Left renal cortex interstitium (tissue), 4 donors: ENCODE measurements around the gene SLC10A1. TPM values are rescaled to one million over a fixed set of nuclear protein-coding genes. Genes with fewer than 3 reads are reported as not detected.
A peak's percentile ranks its signal among the peaks of the same experiment; 100 is the strongest.
"Not testable (repeated sequence)": the region's sequence is repeated elsewhere in the genome, so short reads cannot be mapped to it uniquely, and the experiment has no call there.

ENCODE experiments used
- DNase-seq, 4 donors: peaks; one replicate each; pipeline ENCODE4 v3.0.0-alpha.2; 2013; ENCODE audit warnings: low read depth in 4 of 4, low spot score in 2 of 4, missing footprints in 1 of 4
- polyA plus RNA-seq, 4 donors: library from polyadenylated mRNA; unstranded; fragments of 120-200 nt; gene quantifications; one replicate each; pipeline ENCODE4 v1.2.1, GENCODE V29; 2013; ENCODE audit not compliant: insufficient read length in 4 of 4

SLC10A1 gene
- polyA plus RNA-seq = under 1 TPM in 2 of 4 donors, not detected in 2; 0.21 to 0.22 TPM

DNA sequence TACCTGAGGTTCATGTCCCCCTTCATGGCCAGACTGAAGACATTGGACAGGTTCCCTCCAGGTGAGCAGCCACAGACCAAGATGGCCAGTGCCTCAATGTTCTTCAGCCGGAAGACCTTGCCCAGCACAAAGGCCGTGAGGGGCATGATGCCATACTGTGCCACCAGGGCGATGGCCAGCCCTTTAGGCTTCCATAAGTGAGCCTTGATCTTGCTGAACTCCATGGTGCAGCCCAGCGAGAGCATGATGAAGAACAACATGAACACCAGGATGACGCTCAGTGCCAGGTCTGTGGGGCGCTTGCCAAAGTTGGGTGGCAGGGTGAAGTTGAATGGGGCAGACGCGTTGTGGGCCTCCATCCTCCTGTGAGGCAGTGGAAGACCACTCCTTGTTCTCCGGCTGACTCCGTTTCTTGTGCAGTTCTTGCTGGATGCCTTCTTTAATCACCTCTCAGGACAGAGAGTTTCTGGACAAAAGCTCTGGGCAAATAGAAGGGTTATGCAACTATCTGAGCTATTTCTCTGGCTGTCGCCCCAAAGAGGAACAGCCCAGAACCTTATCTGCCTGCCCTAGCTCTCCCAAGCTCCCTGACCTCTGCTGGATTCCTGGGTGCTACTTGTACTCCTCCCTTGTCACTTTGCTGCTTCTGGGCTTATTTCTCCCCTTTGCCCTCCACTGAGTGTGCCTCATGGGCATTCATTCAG, at the start of gene SLC10A1:
TSS of gene SLC10A1 (minus strand) at position 445 of the 704 bp plus-strand sequence. CDS start at position 359, 86 bp downstream.
- no peak for DNase-seq

DNA sequence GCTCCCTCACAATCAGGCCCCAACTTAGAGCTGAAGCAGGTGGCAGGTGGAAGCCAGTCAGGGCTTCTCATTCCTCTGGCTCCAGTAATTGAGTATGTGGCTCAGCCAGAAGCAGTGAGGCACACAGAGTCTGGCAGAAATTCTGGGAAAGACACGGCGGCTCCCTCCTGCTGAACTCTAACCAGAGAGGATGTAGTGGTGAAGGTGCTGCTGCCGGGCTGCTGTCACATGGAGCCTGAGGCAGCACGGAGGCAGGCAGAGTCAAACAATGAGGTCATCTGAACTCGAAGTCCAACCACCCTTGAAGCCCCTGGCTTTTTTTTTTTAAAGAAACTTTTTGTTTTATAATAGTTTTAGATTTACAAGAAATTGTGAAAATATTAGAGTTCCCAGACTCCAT, 48.7 kb upstream of the SLC10A1 start:
- no peak for DNase-seq

DNA sequence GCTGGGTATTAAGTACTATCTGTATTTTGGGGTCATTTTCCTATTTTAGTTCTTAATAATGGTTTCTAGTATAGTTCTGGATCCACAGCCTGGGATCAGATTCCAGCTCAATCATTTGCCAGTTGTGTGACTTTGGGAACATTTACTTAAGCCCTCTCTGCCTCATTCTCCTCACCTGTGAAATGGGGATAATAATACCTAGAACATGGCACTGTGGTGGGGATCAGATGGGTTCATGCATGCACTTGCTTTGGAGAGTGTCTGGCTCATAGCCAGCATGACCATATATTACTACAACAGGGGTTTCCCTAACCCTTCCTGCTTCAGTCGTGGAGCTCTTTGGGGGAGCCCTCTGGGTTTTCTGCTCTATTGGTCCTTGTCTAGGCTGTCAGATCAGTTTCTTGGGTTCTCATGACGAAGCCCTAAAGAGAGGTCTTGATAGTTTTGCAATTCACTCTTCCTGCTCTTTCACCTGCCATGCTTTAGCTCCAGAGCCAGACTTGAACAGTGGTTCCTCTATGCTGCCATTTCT, 48.1 kb upstream of the SLC10A1 start:
- DNase-seq = no peak

DNA sequence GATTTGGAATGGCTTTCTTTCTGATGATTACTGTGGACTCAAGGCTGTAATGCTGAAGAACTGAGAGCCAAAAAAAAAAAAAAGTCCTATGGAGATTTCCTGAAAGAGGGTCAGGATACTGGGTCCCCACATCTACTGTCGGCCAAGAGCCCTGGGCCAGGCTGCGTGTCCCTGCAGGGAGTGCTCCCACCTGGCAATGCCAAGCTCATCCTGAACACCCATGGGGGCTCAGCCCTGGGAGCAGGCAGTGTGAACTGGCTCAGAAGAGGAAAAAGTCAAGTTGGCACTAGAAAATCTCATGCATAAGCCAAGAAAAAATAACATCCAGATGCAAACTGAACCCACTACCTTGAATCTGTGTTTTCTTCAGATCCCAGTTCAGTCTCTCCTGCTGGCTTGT, 47.1 kb upstream of the SLC10A1 start:
- no peak for DNase-seq

DNA sequence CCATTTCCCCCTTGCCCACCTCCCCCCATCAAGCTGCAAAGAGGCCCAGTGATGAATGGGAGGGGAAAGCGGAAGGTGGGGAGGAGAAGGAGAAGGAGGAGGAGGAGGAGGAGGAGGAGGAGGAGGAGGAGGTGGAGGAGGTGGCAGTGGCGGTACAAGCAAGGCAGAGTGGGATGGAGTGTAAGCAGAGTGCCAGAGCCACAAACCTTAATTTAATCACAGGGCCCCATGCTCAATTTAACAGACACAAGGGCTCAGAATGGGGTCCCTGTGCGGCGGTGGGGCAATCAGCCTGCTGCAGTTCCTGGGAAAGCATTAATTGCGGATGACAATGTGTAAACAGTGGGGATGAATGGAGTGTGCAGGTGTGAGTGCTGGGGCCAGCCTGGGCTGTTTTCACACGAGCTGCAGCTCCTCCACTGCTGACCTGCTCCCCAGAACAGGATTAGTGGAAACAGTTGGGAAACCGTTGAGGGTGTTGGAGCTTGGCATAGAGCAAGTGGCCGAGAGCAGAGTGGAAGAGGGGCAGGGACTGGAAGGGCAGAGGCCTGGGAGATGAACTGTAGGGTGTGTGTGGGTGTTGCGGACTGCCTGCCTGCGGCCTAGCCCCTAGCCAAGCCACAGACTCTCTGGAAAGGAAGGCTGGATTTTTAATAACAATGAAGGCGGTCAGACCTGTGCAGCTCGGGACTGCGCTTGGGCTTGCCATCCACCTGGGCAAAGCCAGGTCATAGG, 45.8 kb upstream of the SLC10A1 start:
- DNase-seq = no peak

DNA sequence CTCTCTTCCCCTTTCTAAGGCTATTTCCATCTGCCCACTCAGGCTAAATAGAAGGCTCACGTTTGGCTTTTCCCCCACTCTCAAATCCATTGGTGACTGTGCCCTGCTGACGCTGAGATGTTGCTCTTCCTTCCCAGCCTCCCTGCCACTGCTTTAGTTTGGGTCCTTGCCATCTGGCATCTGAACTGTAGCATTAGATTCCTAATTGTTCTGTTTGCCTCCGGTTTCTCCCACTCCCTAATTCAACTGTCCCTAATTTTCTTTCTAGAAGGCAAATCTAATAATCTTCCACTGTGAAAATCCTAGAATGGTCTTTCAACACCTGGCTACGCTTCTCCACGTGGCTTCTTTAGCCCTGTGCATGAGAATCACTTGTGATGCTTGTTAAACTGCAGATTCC, 44.6 kb upstream of the SLC10A1 start:
- DNase-seq = no peak

DNA sequence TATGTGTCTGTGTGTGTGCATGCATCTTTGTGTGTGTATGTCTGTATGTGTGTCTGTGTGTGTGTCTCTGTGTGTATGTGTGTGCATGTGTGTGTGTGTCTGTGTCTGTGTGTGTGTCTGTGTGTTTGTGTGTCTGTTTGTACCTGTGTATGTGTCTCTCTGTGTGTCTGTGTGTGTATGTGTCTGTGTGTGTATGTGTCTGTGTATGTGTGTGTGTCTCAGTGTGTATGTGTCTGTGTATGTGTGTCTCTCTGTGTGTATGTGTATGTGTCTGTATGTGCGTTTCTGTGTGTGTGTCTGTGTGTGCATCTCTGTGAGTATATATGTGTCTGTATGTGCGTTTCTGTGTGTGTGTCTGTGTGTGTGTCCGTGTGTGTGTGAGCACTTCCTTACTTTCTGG, 42.6 kb upstream of the SLC10A1 start:
- DNase-seq = no peak

DNA sequence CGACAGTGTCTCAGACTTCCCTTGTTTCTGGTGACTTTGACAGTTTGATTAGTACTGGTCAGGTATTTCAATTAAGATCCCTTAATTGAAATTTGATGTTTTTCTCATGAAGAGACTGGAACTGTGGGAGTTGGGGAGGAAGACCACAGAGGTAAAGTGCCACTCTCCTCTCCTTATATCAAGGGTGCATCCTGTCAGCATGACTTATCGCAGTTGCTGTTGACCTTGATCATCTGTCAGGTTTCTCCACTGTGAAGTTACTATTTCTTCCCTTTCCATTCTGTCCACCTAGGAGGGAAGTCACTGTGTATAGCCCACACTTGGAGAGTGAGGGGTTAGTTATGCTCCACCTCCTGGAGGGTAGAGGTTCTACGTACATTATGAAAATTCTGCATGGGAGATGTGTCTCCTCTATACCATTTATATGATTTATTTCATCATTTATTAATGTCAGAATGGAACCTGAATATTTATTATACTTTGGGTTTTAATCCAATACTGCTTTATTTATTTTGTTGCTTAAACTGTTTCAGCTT, 41.9 kb upstream of the SLC10A1 start:
- DNase-seq = no peak

DNA sequence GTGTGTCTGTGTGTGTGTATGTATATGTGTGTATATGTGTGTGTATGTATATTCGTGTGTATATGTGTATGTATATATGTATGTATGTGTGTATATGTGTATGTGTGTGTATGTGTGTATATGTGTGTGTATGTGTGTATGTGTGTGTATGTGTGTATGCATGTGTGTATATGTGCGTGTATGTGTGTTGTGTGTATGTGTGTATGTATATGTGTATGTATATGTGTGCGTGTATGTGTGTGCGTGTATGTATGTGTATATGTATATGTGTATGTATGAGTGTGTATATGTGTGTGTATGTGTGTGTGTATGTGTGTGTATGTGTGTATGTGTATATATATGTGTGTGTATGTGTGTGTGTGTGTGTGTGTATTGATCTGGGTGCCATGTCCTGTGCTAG, 31.8 kb upstream of the SLC10A1 start:
- no peak for DNase-seq

DNA sequence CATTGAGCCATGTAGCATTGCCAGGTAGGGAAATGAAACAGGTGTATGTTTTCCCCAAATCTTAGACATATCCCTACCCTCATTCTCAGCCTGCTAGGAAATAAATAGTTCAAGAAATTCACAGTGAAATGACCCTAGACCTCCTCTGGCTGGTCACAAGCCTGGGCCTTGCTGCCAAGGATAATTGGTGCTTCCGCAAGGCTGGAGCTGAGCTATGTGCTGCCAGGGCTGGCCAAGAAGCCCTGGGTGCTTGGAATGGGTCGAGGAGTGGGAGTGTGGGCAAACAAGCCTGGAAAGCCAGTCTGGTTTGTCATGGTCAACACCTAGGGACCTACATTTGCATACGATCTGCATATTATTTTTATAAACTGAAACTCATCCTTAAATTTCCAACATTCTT, 31.3 kb upstream of the SLC10A1 start:
- no peak for DNase-seq

DNA sequence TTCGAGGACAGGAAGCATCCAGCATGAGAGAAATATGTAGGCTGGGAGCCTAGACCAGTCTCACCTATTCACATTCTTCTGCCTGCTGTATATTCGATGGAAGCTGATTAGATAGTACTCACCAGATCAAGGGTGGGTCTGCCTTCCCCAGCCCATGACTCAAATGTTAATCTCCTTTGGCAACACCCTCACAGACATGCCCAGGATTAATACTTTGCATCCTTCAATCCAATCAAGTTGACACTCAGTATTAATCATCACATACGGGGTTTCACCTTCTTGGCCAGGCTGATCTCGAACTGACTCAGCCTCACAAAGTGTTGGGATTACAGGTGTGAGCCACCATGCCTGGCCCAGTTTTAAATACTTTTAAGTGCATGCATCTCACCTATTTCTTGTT, 30.5 kb upstream of the SLC10A1 start:
- DNase-seq = no peak

DNA sequence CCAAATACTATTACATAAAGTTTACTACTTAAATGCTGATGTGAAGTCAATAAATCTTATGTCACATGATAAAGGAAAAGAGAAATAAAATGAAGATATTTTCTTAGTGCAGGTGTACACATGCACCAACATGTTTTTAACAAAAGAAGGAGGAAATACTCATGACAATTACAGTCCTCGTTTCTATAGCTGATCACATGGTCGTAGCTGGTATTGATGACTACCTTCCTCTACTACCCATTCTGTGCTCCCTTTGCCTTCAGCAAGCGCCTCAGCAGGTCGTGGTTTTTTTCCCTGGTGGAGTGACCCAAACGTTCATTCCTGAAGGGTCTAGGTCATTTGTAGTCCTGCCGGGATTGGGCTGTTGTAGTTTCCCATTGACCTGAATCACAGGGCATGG, 25.4 kb upstream of the SLC10A1 start:
- DNase-seq = no peak

DNA sequence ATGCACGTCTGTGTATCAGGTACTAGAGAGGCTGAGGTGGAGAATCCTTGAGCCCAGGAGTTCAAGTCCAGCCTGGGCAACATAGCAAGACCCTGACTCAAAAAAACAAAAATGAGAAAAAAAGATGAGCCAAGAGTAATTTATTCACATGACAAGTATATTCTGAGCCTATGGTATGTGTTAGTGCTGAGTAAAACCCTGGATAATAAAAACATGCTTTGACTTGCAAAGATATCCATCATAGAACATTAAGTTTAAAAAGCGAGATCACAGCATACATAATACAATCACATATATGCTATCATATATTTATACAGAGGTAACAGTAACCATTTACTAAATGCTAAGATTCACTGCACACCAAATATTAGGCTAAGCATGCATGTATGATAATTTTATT, 23.9 kb upstream of the SLC10A1 start:
- DNase-seq = no peak

DNA sequence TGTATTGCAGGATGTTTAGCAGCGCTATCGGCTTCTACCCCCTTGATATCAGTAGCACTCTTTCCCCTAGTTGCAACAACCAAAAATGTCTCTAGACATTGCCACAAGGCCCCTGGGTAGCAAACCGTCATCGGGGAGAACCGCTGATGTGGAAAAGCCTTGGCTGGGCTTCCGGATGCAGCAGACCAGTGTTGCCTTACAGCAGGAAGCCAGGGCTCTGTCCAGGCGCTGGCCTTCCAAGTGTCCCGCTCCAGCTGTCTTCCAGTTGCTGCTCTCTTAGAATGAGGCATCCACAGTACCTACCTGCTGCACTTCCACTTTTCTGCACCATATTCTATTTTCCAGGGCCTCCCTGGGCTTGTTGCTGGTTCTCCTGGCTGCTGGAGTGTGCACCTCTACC, 22.6 kb upstream of the SLC10A1 start:
- DNase-seq = no peak

DNA sequence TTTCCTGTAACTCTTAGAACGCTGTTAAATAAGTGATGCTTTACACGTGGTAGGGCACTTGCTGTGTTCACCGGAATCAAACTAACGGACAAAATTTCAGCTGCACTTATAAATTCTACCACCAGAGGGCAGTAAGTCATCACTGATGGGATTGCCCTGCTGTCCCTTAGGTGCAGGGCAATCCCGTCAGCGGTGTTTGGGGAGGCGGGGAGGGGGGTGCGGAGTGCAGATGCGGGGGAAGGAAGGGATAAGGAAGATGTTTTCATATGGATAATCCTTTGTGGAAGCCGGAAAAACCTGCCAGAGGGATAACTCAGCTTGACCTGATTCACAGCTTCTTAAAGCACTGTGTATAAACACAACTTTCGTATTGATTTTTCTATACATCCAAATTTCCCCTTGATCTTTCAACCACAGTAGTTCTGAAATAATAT, 21.7 kb upstream of the SLC10A1 start:
- peak in 3 of 4 donors; percentile 50 to 61 (median 52) for DNase-seq

DNA sequence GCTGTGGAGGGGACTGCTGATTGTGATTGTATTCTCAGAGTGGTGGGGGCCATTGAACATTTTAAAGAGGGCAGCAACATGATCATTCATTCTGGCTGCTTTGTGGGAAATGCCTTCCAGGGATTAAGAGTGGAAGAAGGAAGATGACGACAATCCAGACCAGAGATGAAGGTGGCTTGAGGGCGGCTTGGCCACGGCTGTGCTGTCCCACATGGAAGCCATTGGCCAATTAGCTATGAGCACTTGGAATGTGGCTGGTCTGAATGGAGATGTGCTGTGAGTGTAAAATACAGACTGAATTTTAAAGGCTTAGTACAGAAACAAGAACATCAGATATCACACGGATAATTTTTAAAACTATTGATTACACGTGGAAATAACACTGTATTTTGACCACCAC, 19.2 kb upstream of the SLC10A1 start:
- no peak for DNase-seq

DNA sequence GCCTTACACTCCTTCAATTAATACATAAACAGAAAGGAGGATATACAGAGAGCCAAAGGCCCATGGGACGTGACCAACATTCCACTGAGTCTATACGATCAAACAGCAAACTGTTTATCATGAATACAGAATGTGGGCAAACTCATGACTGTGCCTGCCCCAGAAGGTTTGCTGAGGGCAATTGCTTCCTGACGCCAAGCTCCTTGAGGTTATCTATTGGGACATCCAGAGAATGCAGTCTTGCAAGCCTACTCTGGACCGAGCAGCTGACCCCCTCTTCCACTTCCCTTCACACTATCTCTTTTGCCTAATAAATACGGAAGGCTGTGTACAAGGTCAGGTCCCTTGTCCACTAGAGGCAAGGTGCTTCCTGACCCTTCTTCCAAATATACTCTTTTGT, 18.5 kb upstream of the SLC10A1 start:
- DNase-seq = no peak

DNA sequence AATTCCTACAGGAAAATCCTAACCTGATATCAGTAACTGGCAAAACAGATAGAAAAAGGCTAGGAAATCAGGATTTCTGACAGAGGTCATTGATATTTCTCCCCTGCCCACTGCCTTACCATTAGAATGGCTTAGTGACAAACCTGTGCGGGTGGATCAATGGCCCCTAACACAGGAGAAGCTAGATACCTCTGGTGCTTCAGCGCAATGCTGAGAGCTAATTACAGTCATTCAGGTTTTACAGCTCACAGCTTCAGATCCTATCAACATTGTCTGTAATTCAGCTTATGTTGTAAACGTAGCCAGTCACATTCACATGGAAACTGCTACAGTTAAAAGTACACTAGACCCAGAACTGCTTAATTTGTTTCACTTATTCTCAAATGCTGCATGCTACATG, 17.4 kb upstream of the SLC10A1 start:
- DNase-seq = no peak

DNA sequence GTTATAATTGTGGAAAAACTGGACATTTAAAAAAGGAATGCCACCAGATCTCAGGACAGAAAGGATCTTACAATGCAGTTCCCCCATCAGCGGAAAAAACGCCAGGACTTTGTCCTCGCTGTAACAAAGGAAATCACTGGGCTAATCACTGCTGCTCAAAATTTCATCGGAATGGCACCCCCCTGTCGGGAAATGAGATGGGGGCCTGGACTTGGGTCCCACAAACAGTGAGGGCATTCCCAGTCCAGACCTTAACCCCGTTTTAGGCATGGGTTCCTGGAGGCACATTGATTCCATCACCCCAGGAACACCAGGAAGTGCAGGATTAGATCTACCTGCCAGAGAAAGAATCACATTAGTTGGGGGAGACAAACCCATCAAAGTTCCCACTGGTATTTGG, 16.3 kb upstream of the SLC10A1 start:
- not testable (repeated sequence) for DNase-seq

DNA sequence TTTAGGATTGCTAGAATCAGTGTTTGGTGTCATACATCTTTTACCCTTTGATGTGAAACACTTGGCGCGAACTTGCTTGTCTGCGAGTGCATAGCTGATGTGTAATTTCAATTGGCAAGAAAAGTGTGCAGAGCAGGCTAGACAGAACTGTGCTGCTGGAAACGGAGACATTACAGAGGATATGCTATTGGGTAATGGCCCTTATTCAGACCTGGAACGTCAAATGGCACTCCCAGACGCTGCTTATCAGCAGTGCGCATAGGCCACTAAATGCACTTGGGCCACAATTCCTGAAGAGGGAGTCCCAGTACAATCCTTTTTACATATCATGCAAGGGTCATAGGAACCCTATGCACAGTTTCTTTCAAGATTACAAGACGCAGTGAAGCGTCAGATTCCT, 15.7 kb upstream of the SLC10A1 start:
- no peak for DNase-seq

DNA sequence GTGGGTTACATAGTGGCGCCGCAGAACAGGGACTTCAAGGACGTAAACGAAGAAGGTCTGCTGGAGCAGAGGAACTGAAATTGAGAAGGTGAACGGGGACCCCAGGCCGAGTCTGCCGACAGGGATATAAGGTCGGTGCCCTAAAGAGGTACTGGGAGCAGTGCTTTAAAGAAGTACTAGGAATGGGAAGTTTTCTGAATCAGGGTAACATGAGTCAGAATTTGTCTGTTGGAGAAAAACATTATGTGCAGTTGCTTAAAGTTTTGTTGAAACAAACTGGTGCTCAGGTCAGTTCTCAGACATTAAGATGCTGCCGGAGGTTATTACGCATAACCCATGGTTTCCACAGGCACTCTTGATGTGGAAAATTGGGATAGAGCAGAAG, 14.8 kb upstream of the SLC10A1 start:
- no peak for DNase-seq
